HL-60/S4 (cell line): ENCODE results near the gene SALL4.
"Not testable (repeated sequence)": the region's sequence is repeated elsewhere in the genome, so short reads cannot be mapped to it uniquely, and the experiment has no call there.

ENCODE experiments used
- in situ Hi-C: fragments of 300-500 bp; cut with MboI; formaldehyde crosslinking; loops from 2 replicates; pipeline ENCODE4 v1.14.3; 2022; ENCODE audit warnings: low sequenced_read_pairs

Gene SALL4

DNA sequence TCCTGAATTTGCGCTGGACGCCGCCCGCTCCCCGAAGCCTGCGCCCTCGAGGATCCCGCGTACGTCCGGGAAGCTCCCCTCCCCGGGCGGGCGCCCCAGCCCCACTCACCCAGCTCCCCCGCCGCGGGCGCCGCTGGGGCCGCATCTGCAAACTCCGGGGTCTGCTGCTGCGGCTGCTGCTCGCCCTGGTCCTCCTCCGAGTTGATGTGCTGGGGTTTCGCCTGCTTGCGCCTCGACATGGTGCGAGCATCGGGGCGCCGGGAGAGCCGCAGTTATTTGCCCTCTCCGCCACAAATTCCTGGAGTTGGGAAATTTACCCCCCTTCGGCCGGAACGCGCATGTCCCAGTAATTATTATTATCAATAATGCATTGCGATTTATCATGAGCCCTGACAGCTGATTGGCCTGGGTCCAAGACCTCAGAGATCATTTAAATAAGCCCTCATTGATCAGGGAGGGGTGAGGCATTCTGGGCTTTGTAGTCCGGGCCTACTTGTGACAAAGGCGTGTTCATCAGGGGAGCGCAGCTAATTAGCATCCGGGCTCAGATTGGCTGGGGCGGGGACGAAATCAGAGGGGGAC, at the start of gene SALL4:
TSS of gene SALL4 (minus strand) at position 352 of the 582 bp plus-strand sequence. CDS start at position 239, 113 bp downstream.
- in situ Hi-C loops = no loop called here

DNA sequence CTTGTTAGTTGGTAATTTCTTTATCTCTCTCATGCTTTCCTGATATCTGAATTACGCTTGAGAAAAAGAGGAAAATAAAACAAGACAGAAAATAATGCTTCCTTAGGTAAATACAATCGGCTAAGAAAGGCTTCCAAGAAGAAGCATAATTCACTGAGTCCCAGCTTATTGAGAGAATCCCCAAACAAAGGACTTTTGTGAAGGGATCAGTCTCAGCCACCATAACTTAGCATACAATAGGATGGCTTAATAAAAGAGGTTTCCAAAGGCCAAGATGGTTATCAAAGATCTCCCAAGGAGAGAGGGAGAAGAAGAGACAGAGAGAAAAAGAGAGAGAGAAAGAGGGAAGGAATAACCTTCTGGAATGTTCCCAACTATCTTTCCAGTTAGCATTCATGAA, 46.0 kb upstream of the SALL4 start:
- in situ Hi-C loops = no loop called here

DNA sequence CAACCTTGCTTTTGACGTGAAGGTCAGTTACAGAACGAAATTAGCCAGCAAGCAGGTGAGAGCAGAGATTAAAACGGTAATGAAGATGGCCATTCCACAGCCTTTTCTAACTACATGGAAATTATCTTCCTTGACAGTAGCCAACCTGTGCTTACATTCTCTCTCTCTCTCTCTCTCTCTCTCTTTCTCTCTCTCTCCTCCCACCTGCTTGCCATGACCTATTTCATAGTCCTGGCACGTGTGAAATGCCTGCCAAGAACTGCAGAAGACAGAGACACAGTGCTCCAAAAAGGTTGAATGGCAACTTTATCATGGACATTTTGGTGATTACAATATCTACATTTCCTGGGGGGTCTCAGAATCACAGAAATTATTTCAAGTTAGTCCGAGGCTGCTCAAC, 38.5 kb upstream of the SALL4 start:
- in situ Hi-C loops = no loop called here

DNA sequence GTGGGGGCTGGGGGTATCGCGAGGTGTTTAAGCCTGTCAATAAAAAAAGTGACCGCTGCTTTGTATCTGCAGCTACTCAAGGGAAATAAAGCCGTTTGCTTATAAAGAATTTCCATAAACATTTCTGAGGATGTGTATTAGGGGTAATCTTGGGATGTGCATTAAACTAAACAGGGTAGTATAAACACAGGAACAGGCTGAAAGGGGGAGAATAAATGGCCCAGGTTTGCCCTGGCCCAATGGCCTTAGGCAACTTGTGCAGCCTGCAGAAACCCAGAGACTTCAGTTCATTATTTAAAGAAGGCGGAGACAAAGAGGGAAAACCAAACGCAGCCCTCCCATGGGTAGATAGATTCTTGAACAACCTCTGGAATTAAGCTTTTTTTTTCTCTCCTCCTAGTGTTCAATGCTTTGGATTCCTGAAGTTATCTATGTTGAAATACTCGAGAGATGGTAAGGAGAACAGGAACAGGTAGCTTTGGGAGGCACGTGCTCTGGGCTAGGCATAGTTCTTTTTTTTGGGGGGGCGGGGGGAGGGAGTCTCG, 35.6 kb upstream of the SALL4 start:
- in situ Hi-C loops = no loop called here

DNA sequence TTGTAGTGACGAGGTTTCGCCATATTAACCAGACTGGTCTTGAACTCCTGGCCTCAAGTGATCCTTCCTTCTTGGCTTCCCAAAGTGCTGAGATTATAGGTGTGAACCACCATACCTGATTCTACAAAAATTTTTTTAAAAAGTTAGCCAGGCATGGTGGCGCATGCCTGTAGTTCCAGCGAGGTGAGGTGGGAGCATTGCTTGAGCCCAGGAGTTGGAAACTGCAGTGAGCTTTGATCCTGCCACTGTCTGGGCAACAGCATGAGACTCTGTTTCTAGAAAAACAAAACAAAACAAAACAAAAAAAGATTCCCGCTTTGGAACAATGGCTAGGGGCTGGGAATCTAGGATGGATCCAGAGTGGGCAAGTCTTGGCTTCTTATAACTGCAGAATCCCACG, 35.1 kb upstream of the SALL4 start:
- in situ Hi-C loops = no loop called here

DNA sequence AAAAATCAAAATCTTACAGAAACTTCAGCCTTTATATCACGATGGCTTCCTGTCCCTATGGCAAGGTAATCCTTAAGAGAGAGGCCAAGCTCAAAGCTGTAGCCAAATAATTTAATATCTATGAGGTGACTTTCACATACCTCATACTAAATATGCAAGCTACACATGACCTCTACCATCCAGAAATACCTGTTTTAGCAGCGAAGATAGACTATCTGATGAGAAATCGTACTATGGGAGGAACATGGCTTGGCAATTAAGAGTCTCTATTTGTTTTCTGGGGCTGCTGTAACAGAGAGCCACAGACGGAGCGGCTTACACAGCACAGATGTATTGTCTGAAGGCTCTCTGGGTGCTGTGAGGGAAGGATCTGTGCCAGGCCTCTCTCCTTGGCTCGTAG, 31.0 kb upstream of the SALL4 start:
- in situ Hi-C loops = no loop called here

DNA sequence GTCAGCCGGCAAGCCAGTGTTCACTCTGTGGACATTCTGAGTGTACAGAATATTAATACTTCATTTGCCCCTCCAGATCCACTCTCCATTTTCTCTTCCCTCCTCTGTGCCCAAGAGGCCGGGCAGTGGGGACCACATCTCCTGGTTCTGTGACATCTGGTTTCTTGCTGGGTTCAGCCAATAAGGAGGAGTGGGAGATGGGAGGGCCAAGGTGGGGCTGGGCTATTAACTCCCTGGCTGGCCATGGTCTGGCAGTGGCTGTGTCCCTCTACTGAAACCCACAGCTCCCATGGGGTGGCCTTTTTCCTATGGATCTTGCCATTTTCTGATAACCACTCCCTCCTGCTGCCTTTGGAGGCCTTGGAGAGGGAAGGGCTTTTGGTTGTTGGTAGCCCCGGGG, 30.0 kb upstream of the SALL4 start:
- in situ Hi-C loops = no loop called here

DNA sequence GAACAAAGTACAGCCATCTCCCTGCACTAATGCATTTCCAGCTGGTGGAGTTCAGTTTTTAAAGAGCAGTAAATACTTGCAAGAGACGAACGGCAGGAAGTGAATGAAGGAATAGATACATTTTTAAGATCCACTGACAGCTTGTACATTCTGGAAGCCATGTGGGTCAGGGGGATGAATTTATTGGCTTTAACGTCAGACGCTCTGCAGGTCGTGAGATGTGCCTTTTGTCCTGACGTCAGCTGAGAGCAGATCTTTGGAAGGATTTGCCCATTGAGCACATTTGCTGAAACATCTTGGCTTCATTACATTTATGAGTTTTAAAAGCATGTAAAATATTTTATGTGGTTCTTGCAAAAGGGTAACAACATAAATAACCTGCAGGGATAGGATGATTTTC, 29.5 kb upstream of the SALL4 start:
- in situ Hi-C loops = no loop called here

DNA sequence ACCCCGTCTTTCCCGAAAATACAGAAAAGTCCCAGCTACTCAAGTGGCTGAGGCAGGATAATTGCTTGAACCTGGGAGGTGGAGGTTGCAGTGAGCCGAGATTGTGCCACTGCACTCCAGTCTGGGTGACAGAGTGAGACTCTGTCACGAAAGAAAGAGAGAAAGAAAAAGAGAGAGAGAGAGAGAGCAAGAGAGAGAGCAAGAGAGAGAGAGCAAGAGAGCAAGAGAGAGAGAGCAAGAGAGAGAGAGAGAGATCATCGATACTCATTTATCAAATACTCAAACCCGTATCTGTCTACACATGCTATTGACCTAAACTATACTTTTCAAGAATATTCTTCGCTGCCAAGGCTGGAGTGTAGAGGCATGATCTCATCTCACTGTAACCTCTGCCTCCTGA, 28.2 kb upstream of the SALL4 start:
- in situ Hi-C loops = no loop called here

DNA sequence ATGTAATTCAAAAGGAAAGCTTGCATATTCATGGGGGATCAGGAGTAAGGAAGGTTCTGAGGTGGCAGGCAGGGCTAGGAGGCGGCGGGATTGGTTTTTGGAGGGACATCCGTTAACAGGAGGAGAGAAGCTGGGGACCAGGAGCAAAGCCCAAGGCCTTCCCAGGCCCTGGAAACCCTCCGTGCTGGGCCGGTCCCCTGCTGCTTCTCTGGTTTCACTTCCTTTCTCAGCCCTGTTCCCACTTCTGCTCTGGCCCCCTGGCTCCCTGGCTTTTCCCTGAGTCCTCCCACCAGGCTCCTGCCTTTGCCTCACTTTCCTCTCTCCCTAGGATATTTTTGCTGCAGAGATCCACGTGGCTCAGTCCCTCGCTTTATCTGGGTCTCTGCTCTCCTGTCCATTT, 26.4 kb upstream of the SALL4 start:
- in situ Hi-C loops = no loop called here

DNA sequence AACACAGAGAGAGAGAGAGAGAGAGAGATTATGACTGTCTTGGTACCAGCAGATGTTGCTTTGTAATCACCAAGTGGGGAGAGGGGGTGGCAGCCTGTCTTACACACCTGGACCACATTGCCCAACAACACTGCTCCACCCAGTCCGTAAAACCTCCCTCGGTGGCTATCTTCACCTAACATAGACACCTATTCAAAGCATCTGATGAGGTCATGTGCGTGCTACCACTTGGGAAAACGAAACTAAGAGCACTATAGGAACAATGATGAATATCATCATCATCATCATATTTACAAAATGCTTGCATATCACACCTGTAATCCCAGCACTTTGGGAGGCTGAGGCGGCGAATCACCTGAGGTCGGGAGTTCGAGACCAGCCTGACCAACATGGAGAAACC, 24.1 kb upstream of the SALL4 start:
- in situ Hi-C loops = no loop called here

DNA sequence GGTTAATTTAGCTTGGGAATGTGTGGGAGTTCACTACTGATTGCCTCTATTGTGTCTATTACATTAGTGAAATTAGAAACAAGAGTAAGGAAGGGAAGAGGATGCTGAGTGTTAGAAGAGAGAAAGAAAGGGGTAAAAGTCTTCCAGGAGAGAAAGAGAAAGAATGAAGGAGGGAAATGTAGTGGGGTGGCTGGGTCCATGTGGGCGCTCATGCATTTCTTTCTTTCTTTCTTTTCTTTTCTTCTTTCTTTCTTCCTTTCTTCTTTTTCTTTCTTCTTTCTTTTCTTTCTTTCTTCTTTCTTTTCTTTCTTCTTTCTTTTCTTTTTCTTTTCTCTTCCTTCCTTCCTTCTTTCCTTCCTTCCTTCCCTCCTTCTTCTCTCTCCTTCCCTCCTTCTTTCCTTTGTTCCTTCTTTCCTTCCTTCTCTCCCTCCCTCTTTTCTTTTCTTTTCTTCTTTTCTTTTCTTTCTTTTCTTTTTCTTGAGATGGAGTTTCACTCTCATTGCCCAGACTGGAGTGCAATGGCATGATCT, 16.2 kb upstream of the SALL4 start:
- in situ Hi-C loops = no loop called here

DNA sequence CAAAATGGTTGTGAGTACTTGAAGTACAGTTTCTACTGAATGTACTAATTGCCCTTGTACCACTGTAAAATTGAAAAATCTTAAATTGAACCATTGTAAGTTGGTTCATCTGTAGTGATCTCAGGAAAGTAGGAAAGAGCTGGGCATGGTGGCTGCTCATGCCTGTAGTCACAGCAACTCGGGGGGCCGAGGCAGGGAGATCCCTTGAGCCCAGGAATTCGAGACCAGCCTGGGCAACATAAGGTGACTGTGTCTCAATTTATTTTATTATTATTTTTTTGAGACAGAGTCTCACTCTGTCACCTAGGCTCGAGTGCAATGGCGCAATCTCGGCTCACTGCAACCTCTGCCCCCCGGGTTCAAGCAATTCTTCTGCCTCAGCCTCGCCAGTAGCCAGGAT, 14.5 kb upstream of the SALL4 start:
- in situ Hi-C loops = not testable (repeated sequence)

DNA sequence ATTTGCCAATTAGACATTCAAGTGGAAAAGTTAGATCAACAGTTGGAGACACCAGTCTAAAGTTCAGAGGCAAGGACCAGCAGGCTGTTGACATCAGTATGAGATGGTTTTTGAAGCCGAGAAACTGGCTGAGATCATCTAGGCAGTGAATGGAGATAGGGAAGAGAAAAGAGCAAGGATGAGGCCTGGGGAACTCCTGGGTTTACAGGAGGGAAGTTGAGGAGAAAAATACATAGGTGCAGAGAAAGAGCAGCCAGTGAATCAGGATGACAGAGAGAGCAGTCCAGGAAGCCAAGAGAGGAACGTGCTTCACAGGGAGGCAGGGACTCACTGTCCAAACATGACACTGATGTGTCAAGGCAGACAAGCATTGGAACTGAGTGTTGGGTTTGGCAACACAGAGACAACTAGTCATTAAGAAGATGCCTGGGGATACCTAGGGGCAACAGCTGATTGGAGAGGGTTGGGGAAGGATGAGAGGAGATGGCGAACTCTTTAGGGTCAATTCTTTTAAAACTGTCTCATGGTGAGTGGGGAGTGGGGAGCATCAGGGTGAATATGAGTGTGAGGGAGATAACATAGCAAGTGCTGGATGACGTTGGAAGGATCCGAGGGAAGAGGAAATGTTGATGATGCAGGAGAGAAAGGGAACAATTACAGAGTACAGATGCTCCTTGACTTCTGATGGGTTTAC, 13.2 kb upstream of the SALL4 start:
- in situ Hi-C loops = no loop called here

DNA sequence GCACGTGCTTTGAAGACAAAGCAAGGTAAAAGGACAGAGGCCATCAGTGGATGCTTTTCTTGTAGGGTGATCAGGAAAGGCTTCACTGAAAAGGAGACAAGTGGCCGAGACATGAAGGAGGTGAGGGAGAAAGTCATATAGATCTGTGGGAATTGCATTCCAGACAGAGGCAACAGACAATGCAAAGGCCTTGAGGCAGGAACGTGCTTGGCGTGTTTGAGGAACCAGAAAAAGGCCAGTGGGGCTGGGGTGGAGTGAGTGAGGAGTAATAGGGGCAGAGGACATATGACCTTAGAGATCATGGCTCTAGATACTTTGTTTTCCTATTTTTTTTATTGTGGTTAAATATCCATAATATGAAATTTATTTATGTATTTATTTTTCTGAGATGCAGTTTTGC, 10.5 kb upstream of the SALL4 start:
- in situ Hi-C loops = no loop called here

DNA sequence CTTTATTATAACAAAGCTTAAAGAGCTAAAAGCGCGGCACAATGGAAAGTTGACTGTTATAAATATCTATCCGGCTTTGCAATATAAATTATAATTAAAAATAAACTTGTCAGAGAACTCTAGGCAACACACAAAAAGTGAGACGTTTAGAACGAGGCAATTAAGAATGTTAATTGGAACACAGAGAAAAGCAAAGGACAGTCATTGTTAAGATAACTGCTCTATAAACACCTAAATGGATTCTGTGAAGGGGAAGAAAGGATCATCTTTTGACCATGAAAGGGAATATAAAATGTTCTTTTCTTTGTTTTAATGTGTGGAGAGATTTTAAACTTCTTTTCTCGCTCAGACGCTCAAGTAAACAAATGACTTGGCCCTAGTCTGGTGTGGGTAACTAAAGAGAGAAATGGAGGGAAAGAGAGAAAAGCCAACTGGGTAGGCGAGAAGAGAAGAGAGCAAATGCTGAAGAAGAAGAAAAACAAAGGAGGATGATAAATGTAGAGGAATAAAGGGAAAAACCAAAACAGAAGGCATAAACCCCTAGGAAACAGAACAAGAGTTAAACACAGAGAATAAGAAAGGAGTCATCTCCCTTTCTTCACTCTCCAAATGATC, 9.3 kb upstream of the SALL4 start:
- in situ Hi-C loops = no loop called here

DNA sequence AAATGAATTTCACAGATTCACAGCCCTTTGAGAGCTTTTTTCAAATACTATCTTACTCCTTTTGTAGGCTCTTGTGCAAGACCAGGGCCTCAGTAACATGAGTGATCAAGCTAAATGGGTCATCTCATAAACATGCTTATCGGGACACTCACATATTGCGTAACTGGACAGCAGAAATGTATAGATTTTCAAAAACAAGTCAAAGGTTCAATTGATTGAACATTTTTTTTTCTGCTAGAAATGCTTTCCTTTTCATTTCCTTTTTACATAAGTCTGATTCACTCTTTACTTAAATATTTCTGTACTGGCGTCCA, 8.7 kb upstream of the SALL4 start:
- in situ Hi-C loops = no loop called here

DNA sequence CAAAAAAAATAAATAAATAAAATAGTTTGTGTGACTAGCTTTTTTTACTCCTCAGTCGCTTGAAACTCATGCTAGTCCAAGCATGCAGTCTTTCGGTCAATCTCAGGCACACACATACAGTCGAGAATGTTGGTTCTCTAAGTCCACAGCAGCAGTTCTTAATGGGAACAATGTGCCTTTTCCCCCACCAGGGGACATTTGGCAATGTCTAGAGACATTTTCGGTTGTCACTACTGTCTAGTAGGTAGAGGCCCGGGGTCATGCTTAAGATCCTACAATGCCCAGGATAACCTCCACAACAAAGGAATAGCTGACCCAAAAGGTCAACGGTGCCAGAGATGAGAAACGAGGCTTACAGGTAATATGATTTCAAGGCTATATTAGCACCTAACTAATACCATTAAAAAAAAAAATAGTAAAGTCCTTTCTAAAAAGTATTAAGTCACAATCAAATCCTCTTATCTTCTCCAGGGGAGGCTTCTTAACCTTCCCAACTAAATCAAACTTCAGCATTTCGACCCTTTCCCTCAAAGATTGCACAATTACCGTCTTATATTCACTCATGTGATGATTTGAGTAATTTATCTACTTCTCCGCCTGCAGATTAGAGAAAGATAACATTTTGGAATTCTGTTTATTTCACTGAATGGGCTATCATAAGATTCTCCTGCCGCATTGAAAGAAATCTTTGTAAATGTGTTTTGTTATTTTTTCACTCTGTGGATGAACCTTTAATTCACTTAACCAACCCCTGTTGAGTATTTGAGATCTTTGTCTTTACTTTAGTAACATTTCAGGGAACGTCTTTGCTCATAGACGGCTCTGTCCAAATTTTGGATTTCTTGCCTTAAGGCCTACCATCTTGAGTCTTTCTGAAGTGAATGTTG, 8.1 kb upstream of the SALL4 start:
- in situ Hi-C loops = no loop called here

DNA sequence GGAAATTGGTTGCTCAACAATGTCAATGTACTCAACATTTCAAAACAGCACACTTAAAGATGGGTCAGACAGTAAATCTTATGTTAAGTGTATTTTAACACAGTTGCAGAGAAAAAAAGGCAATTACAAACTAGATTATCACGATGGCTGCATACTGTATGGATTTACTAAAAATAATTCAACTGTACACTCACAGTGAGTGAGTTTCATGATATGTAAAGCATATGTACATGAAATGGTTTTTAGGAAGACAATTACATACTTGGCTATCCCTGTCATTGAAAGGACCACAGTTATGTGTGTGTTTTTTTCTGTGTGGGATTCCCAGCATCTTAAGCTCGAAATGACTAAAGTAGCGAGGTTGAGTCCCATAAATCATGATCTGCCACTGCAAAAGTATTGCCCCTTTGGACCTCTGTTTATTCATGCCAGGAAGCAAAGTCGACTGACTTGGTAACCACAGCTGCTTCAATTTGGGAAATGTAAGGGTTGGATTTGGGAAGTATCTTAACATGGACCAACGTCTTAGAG, 5.5 kb upstream of the SALL4 start:
- in situ Hi-C loops = no loop called here

DNA sequence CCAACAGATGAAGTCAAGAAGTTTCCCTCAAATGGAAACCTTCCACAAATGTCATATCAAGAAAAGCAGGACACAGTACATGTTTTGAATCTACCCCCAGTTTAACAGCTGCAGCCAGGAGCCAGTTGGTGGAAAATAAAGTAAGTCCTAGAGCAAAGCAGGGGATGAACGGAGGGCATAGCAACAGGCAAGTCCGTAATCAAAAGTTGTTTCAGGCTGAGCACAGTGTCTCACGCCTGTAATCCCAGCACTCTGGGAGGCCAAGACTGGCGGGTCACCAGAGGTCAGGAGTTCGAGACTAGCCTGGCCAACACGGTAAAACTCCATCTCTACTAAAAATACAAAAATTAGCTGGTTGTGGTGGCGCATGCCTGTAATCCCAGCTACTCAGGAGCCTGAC, 2.4 kb upstream of the SALL4 start:
- in situ Hi-C loops = no loop called here
